HepG2 (cell line): ENCODE results near the gene TMEM273. TPM values are rescaled to one million over a fixed set of nuclear protein-coding genes. Genes with fewer than 3 reads are reported as not detected.

ENCODE experiments used
- ATAC-seq: fragments of 200-7000 bp; cut with Tn5 transposase; 3 replicates; pipeline ENCODE4 v1.9.1; 2020; ENCODE audit warnings: mild to moderate bottlenecking, moderate library complexity
- BruUV-seq: library from RNA; stranded (reverse); fragments of 400-500 nt; replicated peaks from 2 replicates; lab custom pipeline; 2021; lab: Mats Ljungman, UMichigan
- CTCF ChIA-PET: fragments of 300-600 bp; formaldehyde crosslinking; extraction: SDS; loops from one replicate; lab custom pipeline; 2021; ENCODE audit warnings: low total read pairs, inconsistent platforms, low intra/inter-chr PET ratio; lab: Yijun Ruan, JAX
- POLR2A ChIA-PET: fragments of 350-600 bp; sonication (Branson Sonifier 250); formaldehyde crosslinking; loops from one replicate; lab custom pipeline; 2020; ENCODE audit warnings: antibody characterized with exemption, inconsistent platforms; lab: Yijun Ruan, JAX
- DNase-seq: peaks from one replicate; pipeline ENCODE4 v3.0.0-alpha.2; 2015; ENCODE audit warnings: low spot score
- FAIRE-seq: peaks from 3 replicates; lab custom pipeline; 2011; peaks lifted over from hg19 to GRCh38; lab: Jason Lieb, UNC
- H2AFZ ChIP-seq: one replicate; pipeline ENCODE4 v1.6.1; 2011; ENCODE audit warnings: low read length, inconsistent platforms
- H3K27ac ChIP-seq: fragments of 300-600 bp; 3 replicates; pipeline ENCODE4 v1.8.0; 2011; ENCODE audit warnings: mixed run types, mild to moderate bottlenecking, mixed read lengths, low read length, inconsistent platforms; ENCODE audit not compliant: insufficient read depth; ENCODE audit errors: extremely low read length
- H3K27me3 ChIP-seq, 2 experiments: fragments of 200-600 bp in 1 of 2; 2 replicates in 1 of 2; 3 replicates in 1 of 2; pipeline versions ENCODE4 v1.6.0 to v1.8.0; 2011; ENCODE audit warnings: low read length in 2 of 2, mild to moderate bottlenecking in 2 of 2, moderate library complexity in 2 of 2, inconsistent platforms in 1 of 2; ENCODE audit not compliant: insufficient read depth in 2 of 2, control insufficient read depth in 1 of 2
- H3K36me3 ChIP-seq, 2 experiments: fragments of 200-600 bp in 1 of 2; replicated peaks in 1 of 2; 2 replicates in 1 of 2; 3 replicates in 1 of 2; pipeline versions ENCODE4 v1.5.1 to v1.8.0; 2011; ENCODE audit warnings: low read length in 2 of 2, inconsistent platforms in 1 of 2; ENCODE audit not compliant: insufficient read depth in 2 of 2, control insufficient read depth in 1 of 2
- H3K4me1 ChIP-seq: 2 replicates; pipeline ENCODE4 v1.5.1; 2012; ENCODE audit warnings: low read length, inconsistent platforms; ENCODE audit not compliant: insufficient read depth
- H3K4me2 ChIP-seq: 2 replicates; pipeline ENCODE4 v1.6.0; 2011; ENCODE audit warnings: low read depth, low read length, inconsistent platforms
- H3K4me3 ChIP-seq, 3 experiments: fragments of 200-600 bp in 1 of 3; sonication (generic), shearing (Covaris generic) in 1 of 3; replicated peaks in 1 of 3; 2 replicates each; pipeline ENCODE4 v1.5.1; 2011 to 2016; ENCODE audit warnings: low read length in 3 of 3, inconsistent platforms in 2 of 3, low read depth in 2 of 3, mild to moderate bottlenecking in 2 of 3, control low read depth in 1 of 3, mixed read lengths in 1 of 3; ENCODE audit not compliant: insufficient read depth in 1 of 3
- H3K79me2 ChIP-seq: one replicate; pipeline ENCODE4 v1.6.1; 2011; ENCODE audit warnings: low read length, inconsistent platforms; ENCODE audit not compliant: insufficient read depth
- H3K9ac ChIP-seq: 2 replicates; pipeline ENCODE4 v1.6.0; 2011; ENCODE audit warnings: mild to moderate bottlenecking, low read depth, low read length, inconsistent platforms; ENCODE audit not compliant: insufficient read depth
- H3K9me3 ChIP-seq: 2 replicates; pipeline ENCODE4 v1.5.1; 2012; ENCODE audit warnings: mild to moderate bottlenecking, low read length
- H4K20me1 ChIP-seq: 2 replicates; pipeline ENCODE4 v1.6.0; 2011; ENCODE audit warnings: inconsistent platforms, mild to moderate bottlenecking, low read length, moderate library complexity; ENCODE audit not compliant: insufficient read depth
- ARNT ChIP-seq: fragments of 450-650 bp; IDR thresholded peaks from 2 replicates; pipeline ENCODE4 v1.6.1; 2017
- ATM ChIP-seq: fragments of 450-650 bp; IDR thresholded peaks from 2 replicates; pipeline ENCODE4 v1.7.1; 2017; ENCODE audit warnings: mild to moderate bottlenecking, borderline replicate concordance
- ATRX ChIP-seq: sonication (generic); formaldehyde crosslinking; IDR thresholded peaks from 2 replicates; pipeline ENCODE4 v1.4.0; 2020; ENCODE audit warnings: missing genetic modification reagents, borderline replicate concordance
- GZF1 ChIP-seq: sonication (generic); formaldehyde crosslinking; IDR thresholded peaks from 2 replicates; pipeline ENCODE4 v1.5.1; 2020; ENCODE audit warnings: mild to moderate bottlenecking, missing genetic modification reagents
- HNRNPH1 ChIP-seq: fragments of 200-400 bp; formaldehyde crosslinking; optimal IDR thresholded peaks from 2 replicates; pipeline ENCODE3; 2017; ENCODE audit warnings: mild to moderate bottlenecking, low read depth, low read length
- NFE2L1 ChIP-seq: sonication (generic); formaldehyde crosslinking; IDR thresholded peaks from 2 replicates; pipeline ENCODE4 v1.4.0; 2020; ENCODE audit warnings: missing genetic modification reagents, mild to moderate bottlenecking, borderline replicate concordance
- NKX3-1 ChIP-seq: sonication (generic); formaldehyde crosslinking; IDR thresholded peaks from 2 replicates; pipeline ENCODE4 v1.5.0; 2020; ENCODE audit warnings: missing genetic modification reagents
- RELA ChIP-seq: sonication (generic); formaldehyde crosslinking; IDR thresholded peaks from 2 replicates; pipeline ENCODE4 v1.4.0; 2020; ENCODE audit warnings: missing genetic modification reagents
- SP5 ChIP-seq: IDR thresholded peaks from 2 replicates; pipeline ENCODE4 v1.6.1; 2016; ENCODE audit warnings: low read depth, borderline replicate concordance
- TRIM24 ChIP-seq: sonication (generic); formaldehyde crosslinking; IDR thresholded peaks from 2 replicates; pipeline ENCODE4 v1.8.0; 2022; ENCODE audit warnings: mild to moderate bottlenecking, missing genetic modification reagents
- U2AF1 ChIP-seq: fragments of 200-400 bp; formaldehyde crosslinking; optimal IDR thresholded peaks from 2 replicates; pipeline ENCODE3; 2017; ENCODE audit warnings: mild to moderate bottlenecking, low read depth, low read length
- ZNF644 ChIP-seq: IDR thresholded peaks from 2 replicates; pipeline ENCODE4 v1.6.1; 2016; ENCODE audit warnings: low read depth
- ZNF761 ChIP-seq: sonication (generic); formaldehyde crosslinking; conservative IDR thresholded peaks from 2 replicates; pipeline ENCODE4 v1.4.0; 2020; ENCODE audit warnings: mild to moderate bottlenecking, missing genetic modification reagents
- ZNF839 ChIP-seq: sonication (generic); formaldehyde crosslinking; IDR thresholded peaks from 2 replicates; pipeline ENCODE4 v1.4.0; 2020; ENCODE audit warnings: missing genetic modification reagents, mild to moderate bottlenecking, borderline replicate concordance
- WGBS: methylation state at CpG from one replicate; pipeline ENCODE4 v1.1.6; 2017; ENCODE audit warnings: low lambda C conversion rate; 5-methylcytosine and 5-hydroxymethylcytosine counted together
- in situ Hi-C: cut with HindIII; loops from 2 replicates; pipeline ENCODE4 v1.10.0; 2017; ENCODE audit warnings: low pct_unique_long_range_greater_than_20kb; ENCODE audit not compliant: extremely low pct_ligation_motif_present
- intact Hi-C: fragments of 100-400 bp; cut with micrococcal nuclease; formaldehyde crosslinking; loops from one replicate; pipeline ENCODE4 v1.10.0; 2022; ENCODE audit not compliant: unreplicated experiment
- polyA plus RNA-seq, 8 experiments: library from polyadenylated mRNA; depleted of rRNA in 3 of 8; stranded (reverse) in 7 of 8; unstranded in 1 of 8; fragments of >200 nt; fragmentation: Illumina TruSeq in 4 of 8; extraction: Trizol in 4 of 8; gene quantifications; 2 replicates each; pipeline versions ENCODE4 v1.2.1 to v1.2.3, GENCODE V29; 2011 to 2016; ENCODE audit warnings: low read depth in 4 of 8, missing spikeins in 1 of 8, mixed read lengths in 1 of 8; ENCODE audit not compliant: insufficient read depth in 1 of 8
- total RNA-seq, 5 experiments: library from RNA; depleted of rRNA; stranded (reverse); fragments of >200 nt; fragmentation: Illumina TruSeq; extraction: Trizol; gene quantifications; 2 replicates each; pipeline ENCODE4 v1.2.3, GENCODE V29; 2016; ENCODE audit warnings: low read depth in 1 of 5
- TF ChIP-seq, protein P1 (sequence below): IDR thresholded peaks from 2 replicates; pipeline ENCODE4 v1.6.1; 2012; ENCODE audit warnings: low read depth, low read length, improper control_type of control experiment
- TF ChIP-seq, protein P2 (sequence below): sonication (generic); formaldehyde crosslinking; IDR thresholded peaks from 2 replicates; pipeline ENCODE4 v1.4.0; 2020; ENCODE audit warnings: mild to moderate bottlenecking, low read depth, missing genetic modification reagents
- TF ChIP-seq, protein P3 (sequence below): sonication (generic); formaldehyde crosslinking; IDR thresholded peaks from 2 replicates; pipeline ENCODE4 v1.4.0; 2020; ENCODE audit warnings: missing genetic modification reagents
- TF ChIP-seq, protein P4 (sequence below): sonication (generic); formaldehyde crosslinking; IDR thresholded peaks from 2 replicates; pipeline ENCODE4 v1.8.0; 2022; ENCODE audit warnings: missing genetic modification reagents, mild to moderate bottlenecking, moderate library complexity, borderline replicate concordance

Gene TMEM273
- total and polyA plus RNA-seq, 2 of the 13 experiments (the other 11 are each of a cell fraction or from before 2014, with no cell fraction given): not detected

- BruUV-seq: no TSS peak
- WGBS: 16% methylated on average over 8 of the region's 8 CpGs
- no peak for FAIRE-seq
Measured at GRCh38 chr10:49194212-49194920, 6.2 kb upstream of the TMEM273 start.

More at GRCh38 chr10:49194212-49194920, 6.2 kb upstream of the TMEM273 start:
- Histone ChIP-seq H3K27me3 (peaks cover 0 to 6% of the 10 kb centered on the region in 2 experiments; a peak in 1 of 5 replicates), H2AFZ (no peak overlapping the region), H4K20me1 (no peaks in the 10 kb centered on the region), H3K9ac (no peak overlapping the region), H3K4me2 (no peak overlapping the region), H3K27ac (no peak overlapping the region), H3K4me1 (no peaks in the 10 kb centered on the region), H3K79me2 (no peaks in the 10 kb centered on the region), H3K4me3 (no peak overlapping the region), H3K9me3 (no peaks in the 10 kb centered on the region), H3K36me3 (no peaks in the 10 kb centered on the region)
- ChIA-PET CTCF (no interaction called here), POLR2A (no interaction called here)
- TF ChIP-seq, protein P1, sequence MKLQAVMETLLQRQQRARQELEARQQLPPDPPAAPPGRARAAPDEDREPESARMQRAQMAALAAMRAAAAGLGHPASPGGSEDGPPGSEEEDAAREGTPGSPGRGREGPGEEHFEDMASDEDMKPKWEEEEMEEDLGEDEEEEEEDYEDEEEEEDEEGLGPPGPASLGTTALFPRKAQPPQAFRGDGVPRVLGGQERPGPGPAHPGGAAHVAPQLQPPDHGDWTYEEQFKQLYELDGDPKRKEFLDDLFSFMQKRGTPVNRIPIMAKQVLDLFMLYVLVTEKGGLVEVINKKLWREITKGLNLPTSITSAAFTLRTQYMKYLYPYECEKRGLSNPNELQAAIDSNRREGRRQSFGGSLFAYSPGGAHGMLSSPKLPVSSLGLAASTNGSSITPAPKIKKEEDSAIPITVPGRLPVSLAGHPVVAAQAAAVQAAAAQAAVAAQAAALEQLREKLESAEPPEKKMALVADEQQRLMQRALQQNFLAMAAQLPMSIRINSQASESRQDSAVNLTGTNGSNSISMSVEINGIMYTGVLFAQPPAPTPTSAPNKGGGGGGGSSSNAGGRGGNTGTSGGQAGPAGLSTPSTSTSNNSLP: no peak
- TF ChIP-seq ZNF761 (CRISPR knock-in tag): no peak
- no peak for TF ChIP-seq SP5 (CRISPR knock-in tag)
- TF ChIP-seq, protein P2, sequence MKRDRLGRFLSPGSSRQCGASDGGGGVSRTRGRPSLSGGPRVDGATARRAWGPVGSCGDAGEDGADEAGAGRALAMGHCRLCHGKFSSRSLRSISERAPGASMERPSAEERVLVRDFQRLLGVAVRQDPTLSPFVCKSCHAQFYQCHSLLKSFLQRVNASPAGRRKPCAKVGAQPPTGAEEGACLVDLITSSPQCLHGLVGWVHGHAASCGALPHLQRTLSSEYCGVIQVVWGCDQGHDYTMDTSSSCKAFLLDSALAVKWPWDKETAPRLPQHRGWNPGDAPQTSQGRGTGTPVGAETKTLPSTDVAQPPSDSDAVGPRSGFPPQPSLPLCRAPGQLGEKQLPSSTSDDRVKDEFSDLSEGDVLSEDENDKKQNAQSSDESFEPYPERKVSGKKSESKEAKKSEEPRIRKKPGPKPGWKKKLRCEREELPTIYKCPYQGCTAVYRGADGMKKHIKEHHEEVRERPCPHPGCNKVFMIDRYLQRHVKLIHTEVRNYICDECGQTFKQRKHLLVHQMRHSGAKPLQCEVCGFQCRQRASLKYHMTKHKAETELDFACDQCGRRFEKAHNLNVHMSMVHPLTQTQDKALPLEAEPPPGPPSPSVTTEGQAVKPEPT (CRISPR knock-in tag): no peak
- TF ChIP-seq ARNT: no peak
- no peak for TF ChIP-seq U2AF1
- no peak for TF ChIP-seq NKX3-1 (CRISPR knock-in tag)
- TF ChIP-seq GZF1 (CRISPR knock-in tag): no peak
- TF ChIP-seq, protein P3, sequence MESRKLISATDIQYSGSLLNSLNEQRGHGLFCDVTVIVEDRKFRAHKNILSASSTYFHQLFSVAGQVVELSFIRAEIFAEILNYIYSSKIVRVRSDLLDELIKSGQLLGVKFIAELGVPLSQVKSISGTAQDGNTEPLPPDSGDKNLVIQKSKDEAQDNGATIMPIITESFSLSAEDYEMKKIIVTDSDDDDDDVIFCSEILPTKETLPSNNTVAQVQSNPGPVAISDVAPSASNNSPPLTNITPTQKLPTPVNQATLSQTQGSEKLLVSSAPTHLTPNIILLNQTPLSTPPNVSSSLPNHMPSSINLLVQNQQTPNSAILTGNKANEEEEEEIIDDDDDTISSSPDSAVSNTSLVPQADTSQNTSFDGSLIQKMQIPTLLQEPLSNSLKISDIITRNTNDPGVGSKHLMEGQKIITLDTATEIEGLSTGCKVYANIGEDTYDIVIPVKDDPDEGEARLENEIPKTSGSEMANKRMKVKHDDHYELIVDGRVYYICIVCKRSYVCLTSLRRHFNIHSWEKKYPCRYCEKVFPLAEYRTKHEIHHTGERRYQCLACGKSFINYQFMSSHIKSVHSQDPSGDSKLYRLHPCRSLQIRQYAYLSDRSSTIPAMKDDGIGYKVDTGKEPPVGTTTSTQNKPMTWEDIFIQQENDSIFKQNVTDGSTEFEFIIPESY (CRISPR knock-in tag): no peak
- no peak for TF ChIP-seq ZNF644 (CRISPR knock-in tag)
- no peak for TF ChIP-seq TRIM24 (CRISPR knock-in tag)
- no peak for TF ChIP-seq ATRX (CRISPR knock-in tag)
- no peak for TF ChIP-seq RELA (CRISPR knock-in tag)
- TF ChIP-seq, protein P4, sequence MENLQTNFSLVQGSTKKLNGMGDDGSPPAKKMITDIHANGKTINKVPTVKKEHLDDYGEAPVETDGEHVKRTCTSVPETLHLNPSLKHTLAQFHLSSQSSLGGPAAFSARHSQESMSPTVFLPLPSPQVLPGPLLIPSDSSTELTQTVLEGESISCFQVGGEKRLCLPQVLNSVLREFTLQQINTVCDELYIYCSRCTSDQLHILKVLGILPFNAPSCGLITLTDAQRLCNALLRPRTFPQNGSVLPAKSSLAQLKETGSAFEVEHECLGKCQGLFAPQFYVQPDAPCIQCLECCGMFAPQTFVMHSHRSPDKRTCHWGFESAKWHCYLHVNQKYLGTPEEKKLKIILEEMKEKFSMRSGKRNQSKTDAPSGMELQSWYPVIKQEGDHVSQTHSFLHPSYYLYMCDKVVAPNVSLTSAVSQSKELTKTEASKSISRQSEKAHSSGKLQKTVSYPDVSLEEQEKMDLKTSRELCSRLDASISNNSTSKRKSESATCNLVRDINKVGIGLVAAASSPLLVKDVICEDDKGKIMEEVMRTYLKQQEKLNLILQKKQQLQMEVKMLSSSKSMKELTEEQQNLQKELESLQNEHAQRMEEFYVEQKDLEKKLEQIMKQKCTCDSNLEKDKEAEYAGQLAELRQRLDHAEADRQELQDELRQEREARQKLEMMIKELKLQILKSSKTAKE (CRISPR knock-in tag): no peak
- TF ChIP-seq ATM: no peak
- TF ChIP-seq NFE2L1: no peak
- no peak for TF ChIP-seq ZNF839 (CRISPR knock-in tag)
- no peak for TF ChIP-seq HNRNPH1
- ATAC-seq: no peak
- no peak for DNase-seq
- in situ Hi-C loops: no loop called here
- intact Hi-C loops: no loop called here
